ENCODE data around the gene MAML2.

GRCh38 chr11:96104496-96104895 lies 238.5 kb downstream of the MAML2 start:
- TF ChIP-seq POLR2AphosphoS5 (IDR thresholded peaks at IDR 0.05) (no peak), CTCF (IDR thresholded peaks at IDR 0.05) (no peak), POLR2A (IDR thresholded peaks at IDR 0.05) (no peak)
